ENCODE measurements around the gene P2RY8.
A peak's percentile ranks its signal among the peaks of the same experiment; 100 is the strongest.
"Not testable (repeated sequence)": the region's sequence is repeated elsewhere in the genome, so short reads cannot be mapped to it uniquely, and the experiment has no call there.

Gene P2RY8

GRCh38 chrX:1485033-1485432, 52.0 kb downstream of the P2RY8 start:
- no peak for DNase-seq

- DNase-seq: no peak
Measured at GRCh38 chrX:1484638-1485019, 52.4 kb downstream of the P2RY8 start.

DNA sequence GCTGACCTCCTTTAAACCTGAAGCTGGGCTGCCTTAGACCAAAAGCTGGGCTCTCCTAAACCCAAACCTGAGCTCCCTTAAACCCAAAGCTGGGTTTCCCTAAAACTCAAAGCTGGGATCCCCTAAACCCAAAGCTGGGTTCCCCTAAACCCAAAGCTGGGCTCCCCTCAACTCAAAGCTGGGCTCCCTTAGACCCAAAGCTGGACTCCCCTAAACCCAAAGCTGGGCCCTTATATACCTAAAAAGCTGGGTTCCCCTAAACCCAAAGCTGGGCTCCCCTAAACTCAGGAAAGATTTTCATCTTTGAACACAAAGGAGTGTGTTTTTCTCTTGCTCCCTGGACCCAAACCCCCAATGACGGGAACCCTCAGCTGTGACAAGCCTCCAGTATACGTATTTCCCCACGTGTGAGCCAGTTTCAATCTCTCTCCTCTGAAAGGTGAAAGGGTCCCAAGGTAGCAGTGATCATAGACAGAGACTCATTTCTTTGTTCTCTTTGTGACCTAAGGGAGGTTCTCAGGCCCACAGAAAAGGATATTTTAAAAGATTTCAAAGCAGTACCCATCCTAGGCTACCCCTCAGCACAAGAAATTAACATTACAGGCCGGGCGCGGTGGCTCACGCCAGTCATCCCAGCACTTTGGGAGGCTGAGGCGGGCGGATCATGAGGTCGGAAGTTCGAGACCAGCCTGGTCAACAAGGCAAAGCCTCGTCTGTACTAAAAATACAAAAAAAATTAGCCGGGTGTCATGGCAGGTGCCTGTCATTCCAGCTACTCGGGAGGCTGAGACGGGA, 52.9 kb downstream of the P2RY8 start:
- DNase-seq: no peak

GRCh38 chrX:1482530-1482928, 54.5 kb downstream of the P2RY8 start:
- DNase-seq: not testable (repeated sequence)

DNA sequence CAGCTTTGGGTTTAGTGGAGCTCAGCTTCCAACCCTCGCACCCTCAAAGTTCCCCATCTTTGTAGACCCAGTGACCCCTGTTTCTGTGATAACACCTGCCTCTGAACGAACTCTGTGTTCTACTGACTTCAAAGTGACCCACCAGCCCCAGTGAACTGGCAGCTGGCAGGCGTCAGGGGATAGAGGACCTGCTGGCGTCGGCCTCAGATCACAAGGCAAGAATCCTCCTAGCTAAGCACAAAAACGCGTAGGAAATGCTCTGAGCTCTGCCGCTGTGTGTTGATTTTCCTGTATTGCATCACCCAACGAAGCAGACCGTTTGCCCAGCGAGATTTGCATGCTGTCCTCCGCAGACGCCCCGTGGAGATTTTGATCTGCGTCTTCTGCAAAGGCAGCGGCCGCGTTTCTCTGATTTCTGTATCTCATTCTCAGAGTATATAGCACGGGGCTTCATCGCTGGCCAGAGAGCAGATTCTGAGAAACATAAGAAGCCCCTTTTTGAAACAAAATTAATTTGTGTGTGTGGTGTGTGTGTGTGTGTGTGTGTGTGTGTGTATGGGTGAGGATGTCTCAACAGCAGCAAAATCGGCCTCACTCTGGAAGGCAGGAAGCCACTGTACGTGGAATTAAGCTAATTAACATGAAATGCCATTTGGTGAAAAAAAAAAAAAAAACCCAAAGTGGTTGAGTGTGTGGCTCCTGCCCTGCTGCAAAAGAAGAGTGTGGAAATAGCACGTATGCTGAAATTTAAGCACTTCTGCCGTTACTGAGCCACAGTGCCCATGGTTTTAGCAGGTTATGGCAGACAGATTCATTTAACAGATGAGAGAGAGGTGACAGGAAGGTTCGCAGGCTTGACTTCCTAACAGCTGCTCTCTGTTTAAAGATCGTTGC, 55.1 kb downstream of the P2RY8 start:
- peak; percentile 80 for DNase-seq

- no peak for DNase-seq
Measured at GRCh38 chrX:1480082-1480785, 56.8 kb downstream of the P2RY8 start.

DNA sequence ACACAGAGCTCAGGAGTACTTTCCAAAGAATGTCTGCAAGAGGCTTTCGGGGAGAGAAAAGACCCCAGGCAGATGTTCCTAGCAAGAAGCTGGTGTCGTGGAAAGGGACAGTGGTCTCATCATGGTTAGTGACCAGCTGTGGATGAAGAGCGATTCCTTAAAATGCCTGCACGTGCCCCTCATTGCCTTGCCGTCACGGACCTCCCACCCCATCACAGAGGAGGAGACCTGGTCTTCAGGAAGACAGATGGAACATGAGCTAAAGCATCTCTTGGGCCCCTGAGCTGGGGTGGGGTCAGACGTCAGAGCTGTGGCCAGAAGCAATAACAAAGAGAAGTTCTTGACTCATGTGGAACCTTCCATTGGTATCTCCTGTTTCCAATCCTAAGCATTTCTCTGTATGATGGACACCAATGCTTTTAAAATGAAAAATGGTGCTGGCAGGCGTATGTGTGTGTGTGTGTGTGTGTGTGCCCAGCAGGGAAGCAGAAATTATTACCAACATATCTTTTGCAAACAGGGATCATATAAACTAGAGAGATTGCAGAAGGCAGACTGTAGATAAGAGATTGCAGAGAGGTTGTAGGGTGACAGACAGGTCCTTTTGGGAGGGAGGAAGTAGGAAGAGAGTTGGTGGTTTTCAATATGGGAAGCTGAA, 59.1 kb downstream of the P2RY8 start:
- DNase-seq: no peak

- DNase-seq: no peak
Measured at GRCh38 chrX:1477229-1477628, 59.8 kb downstream of the P2RY8 start.

DNA sequence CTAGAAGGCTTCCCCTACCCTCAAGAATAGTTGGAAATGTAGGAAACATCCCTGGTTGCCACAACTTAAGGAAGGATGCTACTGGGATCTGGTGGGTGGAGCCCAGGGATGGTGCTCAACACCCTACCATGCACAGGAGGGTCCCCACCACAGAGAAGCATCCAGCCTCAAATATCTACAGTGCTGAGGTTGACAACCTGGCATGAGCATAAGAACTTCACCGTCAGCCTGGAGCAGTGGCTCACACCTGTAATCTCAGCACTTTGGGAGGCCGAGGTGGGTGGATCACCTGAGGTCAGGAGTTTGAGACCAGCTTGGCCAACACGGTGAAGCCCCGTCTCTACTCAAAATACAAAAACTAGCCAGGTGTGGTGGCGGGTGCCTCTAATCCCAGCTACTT, 60.3 kb downstream of the P2RY8 start:
- DNase-seq: no peak

DNA sequence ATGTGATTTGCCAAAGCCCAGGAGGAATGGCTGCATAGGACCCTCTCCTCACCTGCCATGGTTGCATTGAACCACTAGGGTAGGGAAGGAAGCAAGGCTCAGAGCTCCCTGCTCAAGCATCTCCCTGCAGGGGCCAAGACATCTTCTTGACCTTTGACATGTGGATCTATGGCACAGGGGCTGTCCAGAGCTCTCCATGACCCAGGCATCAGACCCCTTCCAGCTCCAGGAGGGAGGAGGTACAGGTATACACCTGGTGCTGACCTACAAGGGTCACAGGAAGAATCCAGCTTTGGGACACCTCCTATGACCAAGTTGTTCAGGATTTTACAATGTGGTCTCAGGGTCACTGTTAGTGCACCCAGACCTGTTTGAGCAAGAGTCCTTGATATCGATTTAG, 61.1 kb downstream of the P2RY8 start:
- DNase-seq: no peak

DNA sequence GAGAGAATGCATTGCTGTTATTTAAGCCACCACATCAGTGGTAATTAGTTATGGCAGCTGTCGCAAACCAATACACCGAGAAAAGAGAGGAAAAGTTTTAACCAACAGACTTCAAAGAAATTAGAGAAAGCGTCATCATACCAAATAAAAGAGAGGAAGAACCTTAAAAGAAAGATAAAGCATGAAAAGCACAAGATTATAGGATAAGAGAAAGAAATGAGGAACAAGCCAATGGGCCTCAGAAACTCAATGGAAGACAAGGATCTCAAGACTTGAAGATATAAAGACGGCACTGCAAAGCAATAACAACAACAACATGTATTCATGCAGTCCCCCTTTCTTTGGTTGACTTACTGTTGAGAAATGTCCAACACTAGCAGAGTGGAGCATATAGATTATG, 61.5 kb downstream of the P2RY8 start:
- DNase-seq: no peak

DNA sequence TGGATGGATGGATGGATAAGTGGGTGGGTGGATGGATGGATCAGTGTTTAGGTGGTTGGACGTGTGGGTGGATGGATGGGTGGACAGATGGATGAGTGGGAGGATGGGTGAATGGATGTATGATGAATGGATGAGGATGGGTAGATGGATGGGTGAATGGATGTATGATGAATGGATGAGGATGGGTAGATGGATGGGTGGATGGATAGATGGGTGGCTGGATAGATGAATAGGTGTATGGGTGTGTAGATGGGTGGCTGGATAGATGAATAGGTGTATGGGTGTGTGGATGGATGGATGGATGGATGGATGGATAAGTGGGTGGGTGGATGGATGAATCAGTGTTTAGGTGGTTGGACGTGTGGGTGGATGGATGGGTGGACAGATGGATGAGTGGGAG, 62.4 kb downstream of the P2RY8 start:
- DNase-seq: not testable (repeated sequence)

GRCh38 chrX:1472975-1473374, 64.0 kb downstream of the P2RY8 start:
- peak; percentile 1 for DNase-seq

DNA sequence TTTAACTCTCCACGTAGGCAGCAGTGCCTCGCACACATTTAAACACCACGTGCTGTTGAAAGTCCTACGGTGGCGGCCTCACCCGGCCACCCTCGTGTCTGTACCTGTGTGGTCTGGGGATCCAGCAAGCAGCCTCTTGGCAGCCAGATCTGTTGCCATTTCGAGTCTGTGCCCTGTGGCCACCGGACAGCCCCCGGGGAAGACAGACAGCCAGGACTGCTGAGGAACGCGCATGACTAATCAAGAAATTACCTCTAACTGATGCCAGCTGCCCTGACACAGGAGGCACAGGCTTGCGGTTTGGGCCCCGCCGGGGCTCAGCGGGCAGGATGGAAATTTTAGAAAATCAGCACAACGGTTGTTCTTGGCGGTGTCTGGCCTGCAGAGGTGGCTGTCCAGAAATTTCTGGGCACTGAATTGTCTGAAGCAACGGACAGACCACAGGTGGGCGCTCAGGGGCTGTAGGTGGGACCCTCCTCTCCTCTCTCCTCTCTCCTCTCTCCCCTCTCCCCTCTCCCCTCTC, 68.7 kb downstream of the P2RY8 start:
- peak; percentile 81 for DNase-seq

DNA sequence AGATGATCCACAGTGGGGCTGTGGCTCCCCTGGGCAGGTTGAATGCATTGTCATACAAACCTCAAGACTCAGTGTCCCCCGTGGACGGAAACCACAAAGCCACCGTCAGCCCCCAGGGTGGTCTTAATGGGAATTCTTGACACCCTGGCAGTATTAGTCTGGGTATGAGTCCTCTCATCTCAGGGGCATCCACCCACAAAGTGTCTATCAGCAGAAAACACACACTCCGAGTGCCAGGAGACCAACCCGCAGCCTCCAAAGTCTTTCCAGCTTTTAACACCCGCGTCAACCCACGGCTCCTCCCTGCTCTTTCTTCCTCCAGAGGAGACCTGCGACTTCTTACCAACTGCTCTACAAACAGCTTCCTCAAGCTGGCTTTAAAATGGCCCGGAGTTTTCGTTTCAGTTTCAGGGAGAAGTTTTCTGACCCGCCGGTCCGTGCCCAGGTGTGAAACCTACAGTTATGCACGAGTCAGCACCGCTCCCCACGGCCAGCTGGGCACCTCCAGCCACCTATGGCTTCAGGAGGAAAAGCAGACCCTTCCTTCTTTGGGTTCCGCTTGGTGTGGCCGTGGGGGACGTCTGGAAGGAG, 69.9 kb downstream of the P2RY8 start:
- DNase-seq: peak; percentile 39

DNA sequence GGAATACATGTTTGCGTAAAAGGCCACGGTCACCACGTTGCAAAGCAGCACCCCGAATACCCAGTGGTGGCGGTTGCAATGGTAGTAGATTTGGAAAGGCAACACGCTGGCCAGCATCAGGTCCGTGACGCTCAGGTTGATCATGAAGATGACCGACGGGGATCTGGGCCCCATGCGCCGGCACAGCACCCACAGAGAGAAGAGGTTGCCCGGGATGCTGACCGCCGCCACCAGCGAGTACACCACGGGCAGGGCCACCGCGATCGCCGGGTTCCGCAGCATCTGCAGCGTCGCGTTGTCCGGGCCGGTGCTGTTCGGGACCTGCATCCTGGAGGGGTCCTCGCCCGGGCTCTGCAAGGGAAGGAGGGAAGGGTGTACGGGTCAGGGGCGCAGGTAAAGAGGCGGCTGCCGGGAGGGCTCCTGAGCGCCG, 70.7 kb downstream of the P2RY8 start:
- DNase-seq: peak; percentile 3

DNA sequence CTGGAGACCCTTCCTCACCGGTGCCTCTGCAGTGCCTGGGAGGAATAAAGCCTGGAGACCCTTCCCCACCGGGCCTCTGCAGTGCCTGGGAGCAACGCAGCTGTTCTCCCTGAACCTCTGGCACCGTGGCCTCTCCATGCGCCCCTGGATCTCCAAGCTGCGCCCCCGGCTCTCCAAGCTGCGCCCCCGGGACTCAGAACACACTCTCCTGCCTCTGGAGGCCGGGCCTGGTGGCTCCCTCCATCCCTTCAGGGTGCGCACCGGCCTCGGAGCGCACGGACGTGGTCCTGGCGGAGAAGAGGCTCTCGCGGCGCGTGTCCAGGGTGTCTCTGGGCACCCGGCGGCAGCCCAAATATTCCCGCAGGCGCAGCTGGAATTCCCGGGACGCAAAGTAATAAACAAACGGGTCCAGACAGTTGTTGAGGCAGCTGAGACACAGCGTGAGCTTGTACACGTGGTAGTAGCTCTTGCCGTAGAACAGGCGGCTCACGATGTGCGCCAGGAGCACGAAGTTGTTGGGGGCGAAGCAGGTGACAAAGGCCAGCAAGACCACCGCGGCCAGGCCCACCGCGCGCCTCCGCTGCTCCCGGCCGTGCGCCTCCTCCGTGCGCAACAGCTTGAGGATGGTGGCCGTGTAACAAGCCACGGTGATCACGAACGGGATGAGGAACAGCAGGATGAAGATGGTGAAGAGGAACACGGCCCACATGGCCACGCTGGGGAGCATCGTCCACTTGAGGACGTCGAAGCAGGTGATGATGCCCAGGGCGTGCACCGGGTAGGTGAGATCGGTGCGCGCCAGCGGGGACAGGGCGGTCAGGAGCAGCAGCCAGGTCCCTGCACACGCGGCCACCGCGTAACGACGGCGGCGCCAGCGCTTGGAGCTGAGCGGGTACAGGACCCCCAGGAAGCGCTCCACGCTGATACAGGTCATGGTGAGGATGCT, 71.4 kb downstream of the P2RY8 start:
- peak; percentile 3 for DNase-seq

DNA sequence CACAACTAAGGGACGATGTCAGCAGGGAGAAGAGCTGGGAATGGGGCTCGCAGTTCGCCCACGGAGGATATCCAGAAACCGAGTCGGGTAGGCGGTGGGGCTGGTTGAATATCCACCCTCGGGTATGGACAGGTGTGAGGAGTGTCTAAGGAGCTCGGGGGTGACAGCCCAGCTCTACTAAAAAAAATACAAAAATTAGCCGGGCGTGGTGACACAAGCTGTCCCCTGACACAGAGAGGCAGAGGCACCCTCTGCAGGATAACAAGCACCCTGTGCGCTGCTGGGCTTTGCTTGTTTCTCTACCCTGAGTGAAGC, 72.1 kb downstream of the P2RY8 start:
- DNase-seq: no peak

DNA sequence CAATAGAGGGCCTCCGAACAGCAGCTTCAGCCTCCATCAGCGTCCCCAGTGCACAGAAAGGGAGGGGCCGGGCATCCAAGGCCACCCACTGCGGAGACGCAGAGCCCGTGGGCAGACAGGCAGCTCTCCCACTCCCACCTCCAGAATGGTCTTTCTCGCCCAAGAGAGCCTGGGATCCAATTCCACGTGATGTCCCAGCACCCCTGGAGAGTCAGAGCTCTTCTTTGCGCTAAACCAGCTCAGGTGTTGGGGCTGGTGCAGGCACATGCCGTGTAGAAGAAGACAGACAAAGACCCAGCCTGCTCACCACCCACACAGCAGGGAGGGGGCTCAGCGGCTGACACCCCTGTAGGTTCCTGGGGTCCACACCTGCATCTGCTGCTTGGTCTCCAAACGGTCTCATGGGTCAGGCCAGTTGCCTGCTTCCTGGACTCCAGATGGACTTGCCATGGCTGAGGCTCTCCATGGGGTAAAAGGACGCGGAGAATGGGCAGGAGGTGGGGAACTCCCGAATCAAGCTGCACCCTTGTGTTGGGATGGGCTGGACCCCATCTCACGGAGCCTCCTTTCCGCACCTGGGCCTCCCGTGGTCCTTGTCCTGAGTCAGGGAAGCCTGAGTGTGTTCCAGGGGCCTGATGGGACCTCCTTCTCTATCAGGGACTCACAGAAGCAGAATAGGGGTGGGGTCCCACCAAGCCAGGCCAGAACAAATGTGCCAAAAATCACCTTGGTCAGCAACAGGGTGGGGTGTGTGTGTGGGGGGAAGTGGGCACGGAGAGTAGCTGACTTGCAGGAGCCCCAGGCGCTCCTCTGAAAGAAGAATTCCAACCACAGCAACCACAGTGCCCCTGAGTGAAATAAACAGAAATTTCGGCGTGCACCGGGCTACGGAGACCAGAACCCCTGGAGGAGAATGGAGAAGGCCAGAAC, 72.7 kb downstream of the P2RY8 start:
- peak; percentile 36 for DNase-seq

GRCh38 chrX:1463581-1463980, 73.4 kb downstream of the P2RY8 start:
- peak; percentile 3 for DNase-seq
